ENCODE data around the gene ST6GALNAC5.

DNA sequence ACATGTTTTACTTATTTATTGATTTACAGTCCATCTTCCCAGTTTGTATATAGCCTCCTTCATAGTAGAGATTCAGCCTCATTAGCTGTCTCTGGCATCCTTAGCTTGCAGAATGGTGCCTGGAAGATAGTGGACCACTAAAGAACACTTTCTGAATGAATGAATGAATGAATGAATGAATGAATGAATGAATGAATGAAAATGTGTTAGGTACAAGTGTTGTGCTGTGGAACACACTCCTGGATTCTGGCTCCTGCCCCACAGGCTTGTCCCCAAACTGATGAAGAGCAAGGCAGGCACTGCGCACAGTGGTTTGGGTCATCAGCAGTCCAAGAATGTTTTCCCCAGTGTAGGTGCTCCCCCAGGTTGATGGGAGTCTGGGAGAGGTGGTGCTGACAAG lies 159.4 kb downstream of the ST6GALNAC5 start:
- TF ChIP-seq, protein P1, sequence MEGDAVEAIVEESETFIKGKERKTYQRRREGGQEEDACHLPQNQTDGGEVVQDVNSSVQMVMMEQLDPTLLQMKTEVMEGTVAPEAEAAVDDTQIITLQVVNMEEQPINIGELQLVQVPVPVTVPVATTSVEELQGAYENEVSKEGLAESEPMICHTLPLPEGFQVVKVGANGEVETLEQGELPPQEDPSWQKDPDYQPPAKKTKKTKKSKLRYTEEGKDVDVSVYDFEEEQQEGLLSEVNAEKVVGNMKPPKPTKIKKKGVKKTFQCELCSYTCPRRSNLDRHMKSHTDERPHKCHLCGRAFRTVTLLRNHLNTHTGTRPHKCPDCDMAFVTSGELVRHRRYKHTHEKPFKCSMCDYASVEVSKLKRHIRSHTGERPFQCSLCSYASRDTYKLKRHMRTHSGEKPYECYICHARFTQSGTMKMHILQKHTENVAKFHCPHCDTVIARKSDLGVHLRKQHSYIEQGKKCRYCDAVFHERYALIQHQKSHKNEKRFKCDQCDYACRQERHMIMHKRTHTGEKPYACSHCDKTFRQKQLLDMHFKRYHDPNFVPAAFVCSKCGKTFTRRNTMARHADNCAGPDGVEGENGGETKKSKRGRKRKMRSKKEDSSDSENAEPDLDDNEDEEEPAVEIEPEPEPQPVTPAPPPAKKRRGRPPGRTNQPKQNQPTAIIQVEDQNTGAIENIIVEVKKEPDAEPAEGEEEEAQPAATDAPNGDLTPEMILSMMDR (conservative IDR thresholded peaks at IDR 0.05) = no peak
- TF ChIP-seq ZFX (IDR thresholded peaks at IDR 0.05) = no peak

All from C4-2B (cell line).